Epithelial cell of esophagus (primary cell): ENCODE data around the gene NHERF1.

Experiments
- DNase-seq: peaks from one replicate; pipeline ENCODE4 v3.0.0; 2010; ENCODE audit warnings: low read depth
- H3K4me3 ChIP-seq: 2 replicates; pipeline ENCODE4 v1.5.1; 2011; ENCODE audit warnings: mild to moderate bottlenecking, low read length, control low read depth
- CTCF ChIP-seq: IDR thresholded peaks from 2 replicates; pipeline ENCODE4 v1.5.1; 2011; ENCODE audit warnings: low read depth, mild to moderate bottlenecking, low read length, control low read depth, inconsistent platforms; ENCODE audit not compliant: insufficient read depth; ENCODE audit errors: missing control alignments

The NHERF1 gene

GRCh38 chr17:74790161-74791058 is 42.0 kb downstream of the NHERF1 start:
- DNase-seq: peak; percentile 64
- H3K4me3 ChIP-seq: no peak overlapping the region
- TF ChIP-seq CTCF: peak; percentile 4

- no peak for TF ChIP-seq CTCF
- DNase-seq: no peak
- no peak overlapping the region for H3K4me3 ChIP-seq
These were observed 44.2 kb downstream of the NHERF1 start for GRCh38 chr17:74792586-74793105.

GRCh38 chr17:74795327-74796020 is 47.0 kb downstream of the NHERF1 start:
- no peak overlapping the region for H3K4me3 ChIP-seq
- TF ChIP-seq CTCF: no peak
- no peak for DNase-seq

GRCh38 chr17:74796211-74796610 is 47.8 kb downstream of the NHERF1 start:
- no peak for TF ChIP-seq CTCF
- no peak for DNase-seq
- H3K4me3 ChIP-seq: no peak overlapping the region

GRCh38 chr17:74796866-74797265 is 48.4 kb downstream of the NHERF1 start:
- no peak overlapping the region for H3K4me3 ChIP-seq
- TF ChIP-seq CTCF: no peak
- no peak for DNase-seq

GRCh38 chr17:74797824-74798223 is 49.4 kb downstream of the NHERF1 start:
- no peak for TF ChIP-seq CTCF
- no peak for DNase-seq
- H3K4me3 ChIP-seq: no peak overlapping the region
